Subcutaneous adipose tissue (tissue), 4 donors: ENCODE data around the gene CCR3. TPM values are rescaled to one million over a fixed set of nuclear protein-coding genes. Genes with fewer than 3 reads are reported as not detected.

ENCODE experiments used
- CTCF ChIP-seq: fragments of 450-650 bp; IDR thresholded peaks from one replicate; pipeline ENCODE4 v1.5.1; 2016; ENCODE audit warnings: low read depth, mild to moderate bottlenecking, control low read depth, antibody characterized with exemption, moderate library complexity
- total RNA-seq, 4 donors: library from RNA; depleted of rRNA; stranded (reverse); fragments of >200 nt; gene quantifications; one replicate each; pipeline ENCODE4 v1.1.0, GENCODE V29; 2016

The CCR3 gene
- total RNA-seq, 4 donors from 2014 or later, result not detected

GRCh38 chr3:46212101-46212500, 30.2 kb upstream of the CCR3 start:
- TF ChIP-seq CTCF, result no peak

GRCh38 chr3:46213201-46213600, 29.1 kb upstream of the CCR3 start:
- TF ChIP-seq CTCF, result no peak

GRCh38 chr3:46214751-46215352, 27.4 kb upstream of the CCR3 start:
- no peak for TF ChIP-seq CTCF

GRCh38 chr3:46215810-46216414, 26.3 kb upstream of the CCR3 start:
- TF ChIP-seq CTCF, result no peak

- no peak for TF ChIP-seq CTCF
Observed at GRCh38 chr3:46218196-46218709, 24.0 kb upstream of the CCR3 start.

GRCh38 chr3:46221391-46221790, 20.9 kb upstream of the CCR3 start:
- no peak for TF ChIP-seq CTCF

- TF ChIP-seq CTCF, result no peak
Observed at GRCh38 chr3:46221938-46222337, 20.3 kb upstream of the CCR3 start.
